Esophagus squamous epithelium (tissue), 4 donors: Measurements from ENCODE around the gene MXRA8.

Experiments
- CTCF ChIP-seq, 6 experiments: fragments of 450-650 bp in 4 of 6; fragments of 200-600 bp in 2 of 6; sonication (generic) in 2 of 6; IDR thresholded peaks; one replicate each; pipeline ENCODE4 v1.5.1; 2016 to 2019; ENCODE audit warnings: antibody characterized with exemption in 6 of 6, mild to moderate bottlenecking in 4 of 6, moderate library complexity in 4 of 6
- POLR2A ChIP-seq, 4 donors: fragments of 450-650 bp; IDR thresholded peaks; one replicate each; pipeline ENCODE4 v1.6.1; 2017; ENCODE audit warnings: antibody characterized with exemption in 4 of 4, mild to moderate bottlenecking in 4 of 4, moderate library complexity in 3 of 4

- TF ChIP-seq CTCF (IDR thresholded peaks at IDR 0.05) (no peak), POLR2A (IDR thresholded peaks at IDR 0.05) (no peak)
Observed at GRCh38 chr1:1360506-1361169, 2.3 kb upstream of the MXRA8 start.
